ENCODE results near the gene CEACAM4.

CEACAM4 gene

DNA sequence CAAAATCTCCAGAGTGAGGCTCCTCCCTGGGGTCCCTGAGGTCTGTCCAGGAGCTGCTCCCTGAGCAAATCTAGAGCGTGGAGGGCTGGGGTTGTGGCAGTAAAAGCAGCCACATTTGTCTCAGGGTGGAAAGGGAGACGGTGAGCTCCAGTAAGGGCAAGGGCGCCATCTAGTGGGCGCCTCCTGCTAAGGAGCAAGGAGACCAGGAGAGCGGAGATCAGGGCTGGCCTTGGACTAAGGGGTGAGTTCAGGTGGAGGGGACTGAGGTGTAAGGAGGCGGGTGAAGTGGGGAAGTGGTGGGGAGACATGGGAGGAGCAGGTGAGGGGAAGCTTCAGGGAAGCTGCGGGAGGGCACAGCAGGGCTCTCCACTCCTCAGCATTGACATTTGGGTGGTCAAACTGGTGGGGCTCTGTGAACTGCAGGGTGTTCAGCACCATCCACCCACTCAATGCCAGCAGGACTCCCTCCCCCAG lies 56.2 kb downstream of the CEACAM4 start:
- Histone ChIP-seq H3K4me3 (ENCODE audit: insufficient read length, low read depth) (no peak overlapping the region), H3K9me3 (ENCODE audit: insufficient read depth, low read length) (peaks cover 8% of the 10 kb centered on the region; the same call in 1 of the 2 replicates), H3K27me3 (ENCODE audit: insufficient read depth, insufficient read length) (peaks cover 99% of the 10 kb centered on the region), H3K9ac (ENCODE audit: insufficient read length, low read depth) (no peak overlapping the region), H3K4me1 (ENCODE audit: insufficient read depth, insufficient read length) (no peaks in the 10 kb centered on the region), H3K36me3 (ENCODE audit: insufficient read depth, insufficient read length, low read length) (no peaks in the 10 kb centered on the region)
- DNase-seq (ENCODE audit: low read depth, low spot score), result peak; percentile 57
- TF ChIP-seq ZNF274 (IDR thresholded peaks at IDR 0.05; ENCODE audit: low read depth, low read length), result no peak
- no peak for TF ChIP-seq YY1 (IDR thresholded peaks at IDR 0.05; ENCODE audit: insufficient read depth, insufficient read length)
- TF ChIP-seq SUZ12 (IDR thresholded peaks at IDR 0.05; ENCODE audit: extremely low read depth, insufficient read depth, insufficient read length), result no peak

DNA sequence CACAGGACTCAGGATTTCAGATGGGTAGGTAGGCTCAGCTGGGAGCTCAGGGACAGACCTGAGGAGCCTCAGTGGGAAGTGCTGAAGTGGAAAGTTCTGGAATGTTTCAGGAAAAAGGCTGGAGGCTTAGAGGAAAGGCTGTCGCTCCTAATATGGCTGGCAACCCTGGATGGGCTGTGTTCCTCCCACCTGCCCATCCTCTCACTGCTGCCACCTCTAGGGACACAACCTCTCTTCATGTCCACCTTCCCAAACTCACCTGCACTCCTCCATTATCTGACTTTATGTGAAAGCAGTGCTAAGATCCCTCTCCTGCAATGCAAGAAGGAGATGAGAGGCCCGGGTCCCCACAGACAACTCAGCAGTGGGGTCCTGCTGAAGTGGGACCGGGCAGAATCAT lies 56.7 kb downstream of the CEACAM4 start:
- H3K4me3 ChIP-seq (ENCODE audit: insufficient read length, low read depth), result no peak overlapping the region
- no peak for DNase-seq (ENCODE audit: low read depth, low spot score)
- peaks cover 99% of the 10 kb centered on the region for H3K27me3 ChIP-seq (ENCODE audit: insufficient read depth, insufficient read length)
- H3K9me3 ChIP-seq (ENCODE audit: insufficient read depth, low read length), result peaks cover 8% of the 10 kb centered on the region; the same call in 1 of the 2 replicates
- H3K36me3 ChIP-seq (ENCODE audit: insufficient read depth, insufficient read length, low read length), result no peaks in the 10 kb centered on the region
- H3K4me1 ChIP-seq (ENCODE audit: insufficient read depth, insufficient read length), result no peaks in the 10 kb centered on the region
- H3K9ac ChIP-seq (ENCODE audit: insufficient read length, low read depth), result no peak overlapping the region
- TF ChIP-seq SUZ12 (IDR thresholded peaks at IDR 0.05; ENCODE audit: extremely low read depth, insufficient read depth, insufficient read length) (no peak), ZNF274 (IDR thresholded peaks at IDR 0.05; ENCODE audit: low read depth, low read length) (no peak)

DNA sequence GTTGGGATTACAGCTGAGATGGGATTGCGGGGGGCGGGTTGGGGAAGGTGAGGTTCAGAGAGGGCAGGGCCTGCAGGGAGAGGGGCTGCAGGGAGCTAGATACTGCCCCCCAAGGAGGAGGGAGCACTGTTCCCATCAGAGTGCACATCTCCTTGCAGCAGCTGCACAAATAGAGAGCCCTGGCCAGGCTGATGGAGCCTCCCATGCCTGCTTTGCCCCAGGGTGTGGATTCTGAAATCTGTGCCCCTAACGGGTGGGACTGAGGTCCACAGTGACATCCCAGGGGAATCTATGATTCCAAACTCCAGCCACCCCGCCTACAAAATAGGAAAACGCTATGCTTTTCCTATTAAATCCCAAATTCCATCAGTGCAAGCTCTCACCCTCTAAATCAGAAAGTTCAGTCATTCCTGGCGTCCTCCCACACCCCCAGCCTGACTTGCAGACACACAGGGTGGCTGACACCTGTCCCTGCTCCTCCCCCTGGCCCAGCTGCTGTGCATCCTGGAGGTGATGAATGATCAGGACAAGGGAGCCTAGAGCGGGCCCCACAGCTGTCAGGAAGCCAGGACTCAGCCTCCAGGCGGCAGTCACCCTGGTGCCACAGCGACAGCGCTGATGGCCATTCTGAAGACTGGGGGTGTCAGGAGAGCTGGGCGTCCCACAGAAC lies 57.3 kb downstream of the CEACAM4 start:
- Histone ChIP-seq H3K9me3 (ENCODE audit: insufficient read depth, low read length) (peaks cover 8% of the 10 kb centered on the region; the same call in 1 of the 2 replicates), H3K4me1 (ENCODE audit: insufficient read depth, insufficient read length) (peaks cover under 1% of the 10 kb centered on the region), H3K27me3 (ENCODE audit: insufficient read depth, insufficient read length) (peaks cover 99% of the 10 kb centered on the region), H3K4me3 (ENCODE audit: insufficient read length, low read depth) (no peak overlapping the region), H3K36me3 (ENCODE audit: insufficient read depth, insufficient read length, low read length) (no peaks in the 10 kb centered on the region), H3K9ac (ENCODE audit: insufficient read length, low read depth) (no peak overlapping the region)
- DNase-seq (ENCODE audit: low read depth, low spot score), result no peak
- no peak for TF ChIP-seq ZNF274 (IDR thresholded peaks at IDR 0.05; ENCODE audit: low read depth, low read length)
- TF ChIP-seq YY1 (IDR thresholded peaks at IDR 0.05; ENCODE audit: insufficient read depth, insufficient read length), result no peak
- TF ChIP-seq SUZ12 (IDR thresholded peaks at IDR 0.05; ENCODE audit: extremely low read depth, insufficient read depth, insufficient read length), result no peak
